Measurements from ENCODE around the gene RASL10A.

The RASL10A gene

GRCh38 chr22:29302681-29303465, 12.6 kb downstream of the RASL10A start:
- no peak for DNase-seq

GRCh38 chr22:29302402-29302680, 13.2 kb downstream of the RASL10A start:
- DNase-seq = no peak

DNA sequence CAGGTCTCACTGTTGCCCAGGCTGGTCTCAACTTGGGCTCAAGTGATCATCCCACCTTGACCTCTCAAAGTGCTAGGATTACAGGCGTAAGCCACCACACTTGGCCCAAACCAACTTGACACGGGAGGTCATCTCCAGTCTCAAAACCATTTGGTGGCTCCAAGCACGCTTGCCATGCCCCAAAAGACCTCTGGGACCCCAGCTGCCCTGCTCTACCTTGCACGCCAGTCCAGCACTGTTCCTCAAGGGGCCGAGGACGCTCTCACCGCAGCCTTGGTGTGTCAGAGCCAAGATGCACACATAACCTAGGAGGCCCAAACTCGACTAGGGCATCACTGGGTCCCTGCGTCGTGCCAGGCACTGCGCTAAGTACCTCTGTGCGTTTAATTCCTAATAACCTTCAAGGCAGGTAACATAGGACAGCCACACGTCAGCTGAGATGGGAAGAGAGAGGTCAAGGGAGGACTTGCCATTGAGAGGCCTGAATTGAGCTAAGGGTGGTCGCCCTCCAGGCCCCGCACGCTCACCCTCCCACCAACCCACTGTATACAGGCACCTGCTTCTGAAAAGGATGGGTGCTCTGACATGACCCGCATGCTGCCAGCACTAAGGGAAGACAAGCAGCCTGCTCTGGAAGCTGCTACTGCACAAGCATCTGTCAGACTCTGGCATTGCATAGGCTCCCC, 13.6 kb downstream of the RASL10A start:
- DNase-seq = no peak

GRCh38 chr22:29300807-29301601, 14.5 kb downstream of the RASL10A start:
- DNase-seq = no peak

GRCh38 chr22:29300467-29300806, 15.1 kb downstream of the RASL10A start:
- DNase-seq = no peak

GRCh38 chr22:29299136-29299900, 16.2 kb downstream of the RASL10A start:
- no peak for DNase-seq

DNA sequence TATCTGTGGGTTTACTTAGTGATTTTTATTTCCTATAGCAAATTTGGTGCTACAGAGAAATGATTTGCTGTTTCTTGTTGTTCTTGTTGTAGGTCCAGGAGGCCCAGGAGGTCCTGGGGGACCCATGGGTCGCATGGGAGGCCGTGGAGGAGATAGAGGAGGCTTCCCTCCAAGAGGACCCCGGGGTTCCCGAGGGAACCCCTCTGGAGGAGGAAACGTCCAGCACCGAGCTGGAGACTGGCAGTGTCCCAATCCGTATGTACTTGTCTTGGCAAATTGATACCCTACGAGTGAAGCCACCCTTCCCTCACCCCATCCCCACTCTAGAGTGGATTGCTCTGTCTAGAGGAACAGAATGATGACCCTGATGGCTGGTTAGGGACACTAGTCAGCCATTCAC, 16.9 kb downstream of the RASL10A start:
- no peak for DNase-seq

GRCh38 chr22:29292379-29292778, 23.1 kb downstream of the RASL10A start:
- DNase-seq = no peak

GRCh38 chr22:29291215-29291614, 24.3 kb downstream of the RASL10A start:
- DNase-seq = no peak

GRCh38 chr22:29290061-29290460, 25.4 kb downstream of the RASL10A start:
- DNase-seq = no peak

GRCh38 chr22:29288837-29289236, 26.7 kb downstream of the RASL10A start:
- no peak for DNase-seq

DNA sequence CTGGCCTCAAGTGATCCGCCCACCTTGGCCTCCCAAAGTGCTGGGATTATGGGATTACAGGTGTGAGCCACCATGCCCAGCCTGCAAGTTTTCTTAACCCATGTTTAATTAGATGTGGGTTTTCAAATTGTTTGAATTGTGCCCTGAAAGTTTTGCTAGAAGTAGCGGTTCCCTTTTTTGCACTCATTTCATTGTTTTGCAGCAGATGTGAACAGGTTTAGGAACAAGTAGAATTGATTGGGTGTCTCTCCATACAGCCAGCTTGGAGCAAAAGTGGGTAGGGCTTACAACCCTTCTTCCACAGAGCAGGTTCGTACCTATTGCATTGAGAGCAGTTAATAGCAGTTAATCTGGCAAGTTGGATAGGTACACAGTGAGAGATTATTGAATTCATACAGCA, 31.3 kb downstream of the RASL10A start:
- no peak for DNase-seq

DNA sequence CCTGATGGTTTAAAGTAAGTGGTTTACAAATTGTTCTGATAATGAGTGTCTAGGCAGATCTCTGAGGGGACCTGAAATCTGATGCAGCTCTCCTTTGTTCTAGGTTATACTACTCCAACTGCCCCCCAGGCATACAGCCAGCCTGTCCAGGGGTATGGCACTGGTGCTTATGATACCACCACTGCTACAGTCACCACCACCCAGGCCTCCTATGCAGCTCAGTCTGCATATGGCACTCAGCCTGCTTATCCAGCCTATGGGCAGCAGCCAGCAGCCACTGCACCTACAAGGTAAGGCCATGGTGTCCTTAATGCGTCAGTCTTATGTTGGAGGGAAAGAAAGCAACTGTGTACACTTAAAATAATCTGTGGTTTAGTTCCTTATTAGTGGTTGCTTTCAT, 37.6 kb downstream of the RASL10A start:
- no peak for DNase-seq

GRCh38 chr22:29275819-29276565, 39.5 kb downstream of the RASL10A start:
- DNase-seq = no peak

GRCh38 chr22:29275167-29275566, 40.3 kb downstream of the RASL10A start:
- DNase-seq = no peak

- no peak for DNase-seq
Measured at GRCh38 chr22:29272624-29273023, 42.9 kb downstream of the RASL10A start.

- no peak for DNase-seq
Measured at GRCh38 chr22:29270475-29271271, 44.8 kb downstream of the RASL10A start.

GRCh38 chr22:29269731-29270474, 45.6 kb downstream of the RASL10A start:
- DNase-seq = no peak

DNA sequence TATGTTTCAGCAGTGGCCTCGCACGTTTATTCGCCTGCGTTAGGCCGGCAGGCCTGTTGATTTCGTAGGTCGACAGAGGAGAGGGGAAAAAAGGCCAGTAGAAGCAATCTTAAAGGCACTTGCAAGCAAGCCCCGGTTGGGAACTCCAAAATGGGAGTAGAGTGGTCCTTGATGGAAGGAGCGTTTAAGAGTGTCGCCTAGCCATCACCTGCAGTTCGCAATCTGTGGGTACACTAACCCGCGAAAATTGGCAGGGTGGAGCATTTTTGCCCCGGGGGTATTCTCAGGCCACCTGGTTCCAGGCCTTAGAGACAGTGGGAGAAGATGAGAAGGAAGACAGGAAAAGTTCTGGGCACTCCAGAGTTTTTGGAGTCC, 46.3 kb downstream of the RASL10A start:
- no peak for DNase-seq

GRCh38 chr22:29268511-29269229, 46.8 kb downstream of the RASL10A start:
- no peak for DNase-seq
